ENCODE measurements around the gene TMED1. TPM values are rescaled to one million over a fixed set of nuclear protein-coding genes. Genes with fewer than 3 reads are reported as not detected.
A peak's percentile ranks its signal among the peaks of the same experiment; 100 is the strongest.
"Not testable (repeated sequence)": the region's sequence is repeated elsewhere in the genome, so short reads cannot be mapped to it uniquely, and the experiment has no call there.

The TMED1 gene
- 10 to 100 TPM; 16.0 to 19.2 TPM for total RNA-seq

GRCh38 chr19:10835754-10836478 lies at the start of gene TMED1:
Gene TMED1, minus strand, starts transcription at chr19:10836212. Its CDS starts 21 bp downstream, at chr19:10836191.
- Mint-ChIP-seq H3K4me3 (peak within 1 kb of the TSS; percentile 88), H3K4me1 (peaks cover 18% of the 10 kb centered on the region), H3K27ac (peak within 1 kb of the TSS; percentile 96), H3K9me3 (ENCODE audit: low read depth) (peaks cover 7% of the 10 kb centered on the region), H3K36me3 (peaks cover 13% of the 10 kb centered on the region), H3K27me3 (no peaks in the 10 kb centered on the region)
- peak; percentile 92 for ATAC-seq
- CTCF ChIA-PET: interaction anchor here (0.6 to 3.2 kb wide), 21 partner anchors 9 to 412 kb away, joined by 3 to 50 read pairs (median 4); partner anchors contain the start of genes C19orf38, CARM1, DNM2 and QTRT1
- peak; percentile 99 for DNase-seq

- H3K27ac Mint-ChIP-seq: no peak overlapping the region
- H3K4me3 Mint-ChIP-seq: no peak overlapping the region
- H3K36me3 Mint-ChIP-seq: no peaks in the 10 kb centered on the region
- H3K9me3 Mint-ChIP-seq (ENCODE audit: low read depth): no peaks in the 10 kb centered on the region
- H3K4me1 Mint-ChIP-seq: no peaks in the 10 kb centered on the region
- H3K27me3 Mint-ChIP-seq: no peaks in the 10 kb centered on the region
- DNase-seq (no peak), ATAC-seq (no peak)
- CTCF ChIA-PET: no interaction called here
These were observed 49.5 kb upstream of the TMED1 start for GRCh38 chr19:10885201-10886169.

GRCh38 chr19:10884274-10884673 lies 48.3 kb upstream of the TMED1 start:
- DNase-seq (no peak), ATAC-seq (no peak)
- no peak overlapping the region for H3K27ac Mint-ChIP-seq
- H3K9me3 Mint-ChIP-seq (ENCODE audit: low read depth): no peaks in the 10 kb centered on the region
- no peaks in the 10 kb centered on the region for H3K36me3 Mint-ChIP-seq
- H3K4me1 Mint-ChIP-seq: peaks cover 3% of the 10 kb centered on the region
- CTCF ChIA-PET: interaction anchor here (0.7 kb wide), 1 partner anchor 412 kb away, joined by 3 read pairs; the partner anchor contains the start of gene TSPAN16
- H3K27me3 Mint-ChIP-seq: no peaks in the 10 kb centered on the region
- H3K4me3 Mint-ChIP-seq: no peak overlapping the region

GRCh38 chr19:10882108-10882457 lies 46.1 kb upstream of the TMED1 start:
- H3K9me3 Mint-ChIP-seq (ENCODE audit: low read depth): no peaks in the 10 kb centered on the region
- DNase-seq: no peak
- no peak overlapping the region for H3K4me3 Mint-ChIP-seq
- ATAC-seq: no peak
- H3K4me1 Mint-ChIP-seq: peaks cover 19% of the 10 kb centered on the region
- H3K27ac Mint-ChIP-seq: no peak overlapping the region
- H3K27me3 Mint-ChIP-seq: no peaks in the 10 kb centered on the region
- H3K36me3 Mint-ChIP-seq: no peaks in the 10 kb centered on the region
- CTCF ChIA-PET: interaction anchor here (0.6 to 2.0 kb wide), 3 partner anchors 10 to 60 kb away, joined by 3 to 4 read pairs (median 3); no protein-coding TSS in a partner anchor

GRCh38 chr19:10881403-10882107 lies 45.5 kb upstream of the TMED1 start:
- DNase-seq: no peak
- CTCF ChIA-PET: interaction anchor here (0.6 to 2.0 kb wide), 4 partner anchors 9 to 60 kb away, joined by 3 to 4 read pairs (median 4); no protein-coding TSS in a partner anchor
- Mint-ChIP-seq H3K4me1 (peaks cover 24% of the 10 kb centered on the region), H3K4me3 (no peak overlapping the region), H3K27ac (no peak overlapping the region), H3K27me3 (no peaks in the 10 kb centered on the region), H3K9me3 (ENCODE audit: low read depth) (no peaks in the 10 kb centered on the region), H3K36me3 (no peaks in the 10 kb centered on the region)
- ATAC-seq: no peak

GRCh38 chr19:10878253-10878652 lies 42.2 kb upstream of the TMED1 start:
- Mint-ChIP-seq H3K4me1 (peaks cover 35% of the 10 kb centered on the region), H3K36me3 (peaks cover 4% of the 10 kb centered on the region), H3K27me3 (no peaks in the 10 kb centered on the region), H3K9me3 (ENCODE audit: low read depth) (no peaks in the 10 kb centered on the region), H3K27ac (peak overlapping the region; percentile 92), H3K4me3 (peak overlapping the region; percentile 33)
- CTCF ChIA-PET: interaction anchor here (0.6 to 1.9 kb wide), 2 partner anchors 20 to 161 kb away, joined by 3 to 7 read pairs; partner anchors contain the start of gene DNM2
- ATAC-seq (peak; percentile 52), DNase-seq (no peak)

GRCh38 chr19:10877608-10878007 lies 41.6 kb upstream of the TMED1 start:
- ATAC-seq; H3K27me3 Mint-ChIP-seq; H3K36me3 Mint-ChIP-seq; H3K9me3 Mint-ChIP-seq (ENCODE audit: low read depth); DNase-seq: not testable (repeated sequence)
- CTCF ChIA-PET: interaction anchor here (0.6 to 1.9 kb wide), 3 partner anchors 15 to 160 kb away, joined by 3 to 7 read pairs (median 4); partner anchors contain the start of gene DNM2
- peak overlapping the region; percentile 33 for H3K4me3 Mint-ChIP-seq
- H3K4me1 Mint-ChIP-seq: peaks cover 40% of the 10 kb centered on the region
- peak overlapping the region; percentile 92 for H3K27ac Mint-ChIP-seq

GRCh38 chr19:10876459-10877240 lies 40.6 kb upstream of the TMED1 start:
- H3K4me1 Mint-ChIP-seq: peaks cover 44% of the 10 kb centered on the region
- H3K4me3 Mint-ChIP-seq: peak overlapping the region; percentile 32
- H3K27me3 Mint-ChIP-seq: no peaks in the 10 kb centered on the region
- no peak for ATAC-seq
- no peaks in the 10 kb centered on the region for H3K9me3 Mint-ChIP-seq (ENCODE audit: low read depth)
- DNase-seq: peak; percentile 56
- CTCF ChIA-PET: interaction anchor here (0.5 to 1.5 kb wide), 5 partner anchors 12 to 159 kb away, joined by 3 to 5 read pairs (median 4); partner anchors contain the start of gene DNM2
- H3K27ac Mint-ChIP-seq: peak overlapping the region; percentile 33
- peaks cover 5% of the 10 kb centered on the region for H3K36me3 Mint-ChIP-seq

GRCh38 chr19:10874024-10874423 lies 38.0 kb upstream of the TMED1 start:
- CTCF ChIA-PET: interaction anchor here (1.7 to 3.8 kb wide), 2 partner anchors 10 to 156 kb away, joined by 3 to 29 read pairs; partner anchors contain the start of gene DNM2
- Mint-ChIP-seq H3K9me3 (ENCODE audit: low read depth) (no peaks in the 10 kb centered on the region), H3K27me3 (no peaks in the 10 kb centered on the region), H3K27ac (no peak overlapping the region), H3K4me3 (peak overlapping the region; percentile 26), H3K36me3 (peaks cover 5% of the 10 kb centered on the region), H3K4me1 (peaks cover 42% of the 10 kb centered on the region)
- no peak for ATAC-seq
- no peak for DNase-seq

- DNase-seq (no peak), ATAC-seq (no peak)
- CTCF ChIA-PET: interaction anchor here (0.6 to 3.8 kb wide), 11 partner anchors 8 to 277 kb away, joined by 3 to 29 read pairs (median 4); partner anchors contain the start of genes DNM2, TIMM29, TMED1 and YIPF2
- Mint-ChIP-seq H3K4me1 (peaks cover 41% of the 10 kb centered on the region), H3K4me3 (peak overlapping the region; percentile 79), H3K27me3 (no peaks in the 10 kb centered on the region), H3K27ac (peak overlapping the region; percentile 84), H3K36me3 (peaks cover 5% of the 10 kb centered on the region), H3K9me3 (ENCODE audit: low read depth) (no peaks in the 10 kb centered on the region)
These were observed 36.6 kb upstream of the TMED1 start for GRCh38 chr19:10872546-10873107.

GRCh38 chr19:10871711-10872545 lies 35.9 kb upstream of the TMED1 start:
- H3K4me3 Mint-ChIP-seq: peak overlapping the region; percentile 79
- H3K9me3 Mint-ChIP-seq (ENCODE audit: low read depth): no peaks in the 10 kb centered on the region
- DNase-seq (peak; percentile 57), ATAC-seq (peak; percentile 2)
- no peaks in the 10 kb centered on the region for H3K27me3 Mint-ChIP-seq
- CTCF ChIA-PET: interaction anchor here (0.7 to 3.8 kb wide), 12 partner anchors 7 to 277 kb away, joined by 3 to 29 read pairs (median 4); partner anchors contain the start of genes DNM2, TIMM29, TMED1 and YIPF2
- peaks cover 38% of the 10 kb centered on the region for H3K4me1 Mint-ChIP-seq
- H3K27ac Mint-ChIP-seq: peak overlapping the region; percentile 84
- peaks cover 5% of the 10 kb centered on the region for H3K36me3 Mint-ChIP-seq

Data from activated CD8-positive, alpha-beta memory T cell treated with anti-CD3 and anti-CD28 coated beads, Interleukin-2, amount 10 ng/mL, durations not matched to agents 7 days and 5 days (primary cell).